ENCODE results near the gene ECHS1. TPM values are rescaled to one million over a fixed set of nuclear protein-coding genes. Genes with fewer than 3 reads are reported as not detected.
A peak's percentile ranks its signal among the peaks of the same experiment; 100 is the strongest.

Gene ECHS1
- total and polyA plus RNA-seq, 10 of the 15 experiments (the other 5 are each of a cell fraction or from before 2014, with no cell fraction given), result 32.7 to 164 (median 62.4) TPM

GRCh38 chr10:133390597-133391248 is 17.6 kb upstream of the ECHS1 start (continued):
- TF ChIP-seq ZBED1 (IDR thresholded peaks at IDR 0.05; ENCODE audit: borderline replicate concordance) (no peak), CHD1 (IDR thresholded peaks at IDR 0.05; ENCODE audit: low read depth, low read length) (no peak), BHLHE40 (IDR thresholded peaks at IDR 0.05; ENCODE audit: borderline replicate concordance in 1 of 2, low read depth in 2 of 2, low read length in 1 of 2) (no peak), SUPT20H (IDR thresholded peaks at IDR 0.05; ENCODE audit: borderline replicate concordance, control insufficient read depth, low read depth, low read length) (no peak), RB1 (IDR thresholded peaks at IDR 0.05; ENCODE audit: borderline replicate concordance) (no peak), ZNF217 (IDR thresholded peaks at IDR 0.05) (no peak), TCF12 (IDR thresholded peaks at IDR 0.05; ENCODE audit: low read depth, low read length) (no peak), POU2F2 (IDR thresholded peaks at IDR 0.05; ENCODE audit: borderline replicate concordance, low read depth, low read length) (no peak), USF1 (IDR thresholded peaks at IDR 0.05; ENCODE audit: borderline replicate concordance, extremely low read length, insufficient read depth, low read depth, low read length) (no peak), SIN3A (IDR thresholded peaks at IDR 0.05; ENCODE audit: low read depth, low read length) (no peak), MTA2 (IDR thresholded peaks at IDR 0.05; ENCODE audit: low read depth) (0 out of 2 replicates have a peak, but pooled peaks have one; percentile 14), BCLAF1 (IDR thresholded peaks at IDR 0.05) (no peak), PRDM15 (CRISPR knock-in tag; IDR thresholded peaks at IDR 0.05) (no peak), MLLT1 (IDR thresholded peaks at IDR 0.05) (peak; percentile 54; the same call in 1 of the 2 replicates), IKZF2 (IDR thresholded peaks at IDR 0.05) (peak in 1 of 2 experiments; percentile 10; a peak in 1 of 4 replicates)

All from GM12878 (cell line).